H9 (cell line): ENCODE results near the gene TMC4. TPM values are rescaled to one million over a fixed set of nuclear protein-coding genes. Genes with fewer than 3 reads are reported as not detected.

Source experiments
- DNase-seq: peaks from one replicate; pipeline ENCODE4 v3.0.0-alpha.2; 2017
- H2AFZ ChIP-seq: one replicate; pipeline ENCODE4 v1.6.1; 2013; ENCODE audit warnings: mild to moderate bottlenecking, low read length, control low read depth, moderate library complexity
- H2AK5ac ChIP-seq: 2 replicates; pipeline ENCODE4 v1.6.1; 2013; ENCODE audit warnings: low read length, control low read depth, mixed read lengths; ENCODE audit not compliant: insufficient read length
- H2BK120ac ChIP-seq: one replicate; pipeline ENCODE4 v1.6.1; 2013; ENCODE audit warnings: low read depth, mild to moderate bottlenecking, low read length, control low read depth, inconsistent platforms; ENCODE audit not compliant: poor library complexity, severe bottlenecking
- H2BK12ac ChIP-seq: 2 replicates; pipeline ENCODE4 v1.6.1; 2013; ENCODE audit warnings: low read length, control low read depth, mixed read lengths, low read depth; ENCODE audit not compliant: insufficient read length
- H2BK15ac ChIP-seq: 2 replicates; pipeline ENCODE4 v1.6.1; 2013; ENCODE audit warnings: low read depth, low read length, control low read depth
- H2BK20ac ChIP-seq: one replicate; pipeline ENCODE4 v1.6.1; 2013; ENCODE audit warnings: low read depth, mild to moderate bottlenecking, low read length, control low read depth, inconsistent platforms; ENCODE audit not compliant: poor library complexity, severe bottlenecking
- H2BK5ac ChIP-seq: 2 replicates; pipeline ENCODE4 v1.6.1; 2013; ENCODE audit warnings: low read length, control low read depth, mixed read lengths; ENCODE audit not compliant: insufficient read length
- H3K14ac ChIP-seq: 2 replicates; pipeline ENCODE4 v1.6.1; 2013; ENCODE audit warnings: low read length, control low read depth; ENCODE audit not compliant: insufficient read depth
- H3K18ac ChIP-seq: 2 replicates; pipeline ENCODE4 v1.6.1; 2013; ENCODE audit warnings: low read depth, mild to moderate bottlenecking, mixed read lengths, low read length, control low read depth; ENCODE audit not compliant: insufficient read length
- H3K23ac ChIP-seq: 2 replicates; pipeline ENCODE4 v1.6.1; 2013; ENCODE audit warnings: low read length, control low read depth, mixed read lengths, low read depth; ENCODE audit not compliant: insufficient read length
- H3K23me2 ChIP-seq: 2 replicates; pipeline ENCODE4 v1.6.1; 2013; ENCODE audit warnings: low read depth, mild to moderate bottlenecking, mixed read lengths, low read length, control low read depth; ENCODE audit not compliant: insufficient read length, poor library complexity, severe bottlenecking
- H3K27ac ChIP-seq: 2 replicates; pipeline ENCODE4 v1.5.1; 2013; ENCODE audit warnings: low read length, control low read depth, mixed read lengths, low read depth; ENCODE audit not compliant: insufficient read length
- H3K27me3 ChIP-seq: 2 replicates; pipeline ENCODE4 v1.6.1; 2013; ENCODE audit warnings: low read length, control low read depth, inconsistent platforms; ENCODE audit not compliant: insufficient read depth
- H3K4ac ChIP-seq: 2 replicates; pipeline ENCODE4 v1.6.1; 2013; ENCODE audit warnings: low read depth, mild to moderate bottlenecking, control low read depth, inconsistent platforms, low read length, moderate library complexity
- H3K4me1 ChIP-seq: 2 replicates; pipeline ENCODE4 v1.6.1; 2013; ENCODE audit warnings: low read length, control low read depth, inconsistent platforms; ENCODE audit not compliant: insufficient read depth
- H3K4me2 ChIP-seq: 2 replicates; pipeline ENCODE4 v1.6.1; 2013; ENCODE audit warnings: low read length, control low read depth, mixed read lengths; ENCODE audit not compliant: insufficient read length, insufficient read depth
- H3K56ac ChIP-seq: 2 replicates; pipeline ENCODE4 v1.6.1; 2013; ENCODE audit warnings: low read depth, mild to moderate bottlenecking, mixed read lengths, low read length, control low read depth; ENCODE audit not compliant: insufficient read length
- H3K79me1 ChIP-seq: 2 replicates; pipeline ENCODE4 v1.6.1; 2013; ENCODE audit warnings: low read depth, mild to moderate bottlenecking, moderate library complexity, low read length, control low read depth, inconsistent platforms; ENCODE audit not compliant: insufficient read depth, poor library complexity, severe bottlenecking
- H3K79me2 ChIP-seq: 2 replicates; pipeline ENCODE4 v1.6.1; 2013; ENCODE audit warnings: low read length, control low read depth, inconsistent platforms; ENCODE audit not compliant: insufficient read depth
- H3K9ac ChIP-seq: 2 replicates; pipeline ENCODE4 v1.6.1; 2013; ENCODE audit warnings: low read length, control low read depth, mixed read lengths; ENCODE audit not compliant: insufficient read length; ENCODE audit errors: extremely low read depth
- H3K9me3 ChIP-seq: one replicate; pipeline ENCODE4 v1.6.1; 2013; ENCODE audit warnings: low read depth, low read length, inconsistent platforms; ENCODE audit not compliant: control insufficient read depth
- H3T11ph ChIP-seq: one replicate; pipeline ENCODE4 v1.6.1; 2013; ENCODE audit warnings: mild to moderate bottlenecking, low read length, control low read depth, inconsistent platforms
- H4K20me1 ChIP-seq: one replicate; pipeline ENCODE4 v1.6.1; 2013; ENCODE audit not compliant: control insufficient read depth, insufficient read length, insufficient read depth
- H4K5ac ChIP-seq: 2 replicates; pipeline ENCODE4 v1.6.1; 2013; ENCODE audit warnings: low read depth, mild to moderate bottlenecking, mixed read lengths, low read length, control low read depth; ENCODE audit not compliant: insufficient read length
- H4K8ac ChIP-seq: replicated peaks from 2 replicates; pipeline ENCODE4 v1.6.1; 2013; ENCODE audit warnings: low read length, control low read depth, mixed read lengths, low read depth; ENCODE audit not compliant: insufficient read length
- H4K91ac ChIP-seq: 2 replicates; pipeline ENCODE4 v1.6.1; 2013; ENCODE audit warnings: low read depth, mild to moderate bottlenecking, moderate library complexity, mixed read lengths, low read length, control low read depth; ENCODE audit not compliant: insufficient read length
- H3K27ac Mint-ChIP-seq, 3 experiments: 2 replicates in 2 of 3; 3 replicates in 1 of 3; pipeline ENCODE4 v1.8.0; 2020 to 2021; ENCODE audit warnings: mixed read lengths in 3 of 3, mild to moderate bottlenecking in 1 of 3, moderate library complexity in 1 of 3
- H3K27me3 Mint-ChIP-seq: 2 replicates; pipeline ENCODE4 v1.8.0; 2021; ENCODE audit warnings: low read depth, mild to moderate bottlenecking, moderate library complexity, mixed read lengths
- H3K36me3 Mint-ChIP-seq, 3 experiments: 2 replicates in 2 of 3; 3 replicates in 1 of 3; pipeline ENCODE4 v1.8.0; 2020 to 2021; ENCODE audit warnings: low read depth in 3 of 3, mixed read lengths in 3 of 3; ENCODE audit not compliant: insufficient read depth in 1 of 3
- H3K4me1 Mint-ChIP-seq, 2 experiments: 2 replicates each; pipeline ENCODE4 v1.8.0; 2020; ENCODE audit warnings: mixed read lengths in 2 of 2
- H3K4me3 Mint-ChIP-seq, 2 experiments: 2 replicates in 1 of 2; 3 replicates in 1 of 2; pipeline ENCODE4 v1.8.0; 2020 to 2021; ENCODE audit warnings: mild to moderate bottlenecking in 2 of 2, mixed read lengths in 2 of 2, moderate library complexity in 1 of 2
- H3K9me3 Mint-ChIP-seq, 2 experiments: 2 replicates in 1 of 2; 3 replicates in 1 of 2; pipeline ENCODE4 v1.8.0; 2020; ENCODE audit warnings: mild to moderate bottlenecking in 2 of 2, mixed read lengths in 2 of 2, moderate library complexity in 1 of 2
- WGBS: extraction: QIAGEN DNeasy Blood & Tissue Kit; methylation state at CpG from one replicate; pipeline ENCODE4 v1.1.7; 2013; ENCODE audit warnings: missing lambda C conversion rate, low lambda C conversion rate, mixed read lengths; ENCODE audit not compliant: insufficient read length; ENCODE audit errors: extremely low coverage; 5-methylcytosine and 5-hydroxymethylcytosine counted together
- total RNA-seq: library from RNA; stranded (reverse); gene quantifications from 2 replicates; pipeline ENCODE4 v1.2.1, GENCODE V29; 2021
- TF ChIP-seq, protein P1 (sequence below): fragments of 200-600 bp; sonication (generic); conservative IDR thresholded peaks from 3 replicates; pipeline ENCODE4 v1.8.0; 2021; ENCODE audit warnings: antibody characterized with exemption, mild to moderate bottlenecking

Gene TMC4
- total RNA-seq, 1 experiment from 2014 or later = 12.2 TPM

DNA sequence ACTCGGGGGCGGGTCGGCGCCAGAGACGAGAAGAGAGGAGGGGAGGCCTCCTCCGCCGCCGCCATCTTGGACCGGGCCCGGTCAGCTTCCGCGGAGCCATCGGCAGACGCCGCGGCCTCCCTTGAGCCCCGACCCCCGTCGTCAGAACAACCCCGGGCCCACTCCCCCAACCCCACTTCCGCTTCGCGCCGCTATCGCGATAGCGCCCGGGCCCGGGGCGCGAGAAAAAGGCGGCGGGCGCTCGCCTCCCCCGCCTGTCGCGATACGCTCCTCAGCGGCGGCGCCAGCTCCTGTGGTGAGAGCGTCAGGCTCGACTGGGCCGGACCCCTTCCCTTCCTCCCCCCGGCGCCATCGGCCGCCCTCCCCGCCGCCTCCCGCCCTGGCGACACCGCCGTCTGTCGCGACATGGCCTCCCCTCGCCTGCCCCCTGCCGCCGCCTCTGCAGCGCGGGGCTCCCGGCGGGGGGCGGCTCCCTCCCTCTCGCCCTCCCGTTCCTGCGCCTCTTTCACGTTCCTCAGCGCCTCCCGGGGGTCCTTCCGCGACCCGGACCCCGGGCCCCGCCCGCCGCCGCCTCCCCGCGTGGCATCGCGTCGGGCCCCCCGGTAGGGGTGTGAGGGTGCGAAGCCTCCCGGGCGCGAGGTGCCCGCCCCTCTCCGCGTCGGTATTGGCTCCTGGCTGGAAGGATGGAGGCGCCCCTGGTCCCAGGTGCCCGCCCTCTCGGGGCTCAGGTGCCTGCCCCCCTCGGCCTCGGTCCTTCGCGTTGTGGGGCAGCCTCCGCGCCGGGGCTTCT, 35.1 kb downstream of the TMC4 start, which contains the start of gene CNOT3:
Gene CNOT3, plus strand, starts transcription at position 64 of the 790 bp plus-strand sequence. CDS start 5,217 bp downstream, outside the sequence.
- Histone ChIP-seq H3K9me3 (peaks cover 4% of the 10 kb centered on the region), H4K91ac (no peak within 1 kb of the TSS), H3K23ac (no peak within 1 kb of the TSS), H3K4me2 (peak within 1 kb of the TSS; percentile 94), H4K5ac (no peak within 1 kb of the TSS), H3K14ac (peak within 1 kb of the TSS; percentile 91; the same call in 1 of the 2 replicates), H3K79me2 (peaks cover 24% of the 10 kb centered on the region; the same call in 1 of the 2 replicates), H2BK120ac (no peak within 1 kb of the TSS), H3K18ac (peak within 1 kb of the TSS; percentile 86), H2AFZ (no peak within 1 kb of the TSS), H2BK20ac (no peak within 1 kb of the TSS), H3K79me1 (peaks cover 17% of the 10 kb centered on the region), H2BK12ac (no peak within 1 kb of the TSS), H3T11ph (no peak within 1 kb of the TSS), H3K23me2 (peaks cover 15% of the 10 kb centered on the region), H4K8ac (no peak within 1 kb of the TSS), H3K56ac (no peak within 1 kb of the TSS), H2BK5ac (no peak within 1 kb of the TSS), H2AK5ac (no peak within 1 kb of the TSS), H4K20me1 (peaks cover 3% of the 10 kb centered on the region), H3K27me3 (no peaks in the 10 kb centered on the region), H3K27ac (no peak within 1 kb of the TSS), H2BK15ac (no peak within 1 kb of the TSS), H3K4me1 (no peaks in the 10 kb centered on the region), H3K9ac (peak within 1 kb of the TSS; percentile 80), H3K4ac (no peak within 1 kb of the TSS; the same call in 1 of the 2 replicates)
- peak within 1 kb of the TSS; percentile 80 to 93 for H3K4me3 Mint-ChIP-seq
- peaks cover 30 to 52% (median 32%) of the 10 kb centered on the region in 3 experiments for H3K36me3 Mint-ChIP-seq
- H3K27ac Mint-ChIP-seq = peak within 1 kb of the TSS; percentile 90 to 98 (median 93)
- H3K4me1 Mint-ChIP-seq = peaks cover 37 to 39% of the 10 kb centered on the region in 2 experiments
- peaks cover 1% of the 10 kb centered on the region; the same call in 1 of the 2 replicates for H3K27me3 Mint-ChIP-seq
- H3K9me3 Mint-ChIP-seq = peaks cover 11 to 12% of the 10 kb centered on the region in 2 experiments
- TF ChIP-seq, protein P1, sequence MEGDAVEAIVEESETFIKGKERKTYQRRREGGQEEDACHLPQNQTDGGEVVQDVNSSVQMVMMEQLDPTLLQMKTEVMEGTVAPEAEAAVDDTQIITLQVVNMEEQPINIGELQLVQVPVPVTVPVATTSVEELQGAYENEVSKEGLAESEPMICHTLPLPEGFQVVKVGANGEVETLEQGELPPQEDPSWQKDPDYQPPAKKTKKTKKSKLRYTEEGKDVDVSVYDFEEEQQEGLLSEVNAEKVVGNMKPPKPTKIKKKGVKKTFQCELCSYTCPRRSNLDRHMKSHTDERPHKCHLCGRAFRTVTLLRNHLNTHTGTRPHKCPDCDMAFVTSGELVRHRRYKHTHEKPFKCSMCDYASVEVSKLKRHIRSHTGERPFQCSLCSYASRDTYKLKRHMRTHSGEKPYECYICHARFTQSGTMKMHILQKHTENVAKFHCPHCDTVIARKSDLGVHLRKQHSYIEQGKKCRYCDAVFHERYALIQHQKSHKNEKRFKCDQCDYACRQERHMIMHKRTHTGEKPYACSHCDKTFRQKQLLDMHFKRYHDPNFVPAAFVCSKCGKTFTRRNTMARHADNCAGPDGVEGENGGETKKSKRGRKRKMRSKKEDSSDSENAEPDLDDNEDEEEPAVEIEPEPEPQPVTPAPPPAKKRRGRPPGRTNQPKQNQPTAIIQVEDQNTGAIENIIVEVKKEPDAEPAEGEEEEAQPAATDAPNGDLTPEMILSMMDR = peak; percentile 49
- WGBS = no CpG with 5 or more reads among the region's 103 CpGs
- DNase-seq = no peak
